Measurements from ENCODE around the gene HMGN2. TPM values are rescaled to one million over a fixed set of nuclear protein-coding genes. Genes with fewer than 3 reads are reported as not detected.
"Not testable (repeated sequence)": the region's sequence is repeated elsewhere in the genome, so short reads cannot be mapped to it uniquely, and the experiment has no call there.

HMGN2 gene
- polyA plus RNA-seq, 1 experiment, result 278 TPM

DNA sequence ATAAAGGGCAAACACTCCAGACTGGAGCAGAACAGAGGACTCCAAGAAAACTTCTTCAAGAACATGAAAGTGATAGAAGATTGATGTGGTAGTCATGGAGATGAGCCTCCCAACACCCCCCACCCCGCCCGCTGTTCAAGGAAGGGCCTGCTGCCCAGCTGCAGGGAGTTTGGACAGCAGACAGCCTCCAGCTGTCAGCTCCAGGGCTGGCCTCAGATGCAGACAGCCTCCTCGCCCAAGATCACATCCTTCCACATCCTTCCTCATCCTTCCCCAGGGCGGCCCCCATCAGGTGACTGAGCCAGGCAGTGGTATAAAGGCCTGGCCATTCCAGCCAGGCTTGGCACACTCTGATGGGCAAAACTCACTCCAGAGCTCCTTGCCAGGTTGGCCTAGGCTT, 24.6 kb downstream of the HMGN2 start:
- peak; percentile 24 for DNase-seq (ENCODE audit: low read depth, low spot score)

DNA sequence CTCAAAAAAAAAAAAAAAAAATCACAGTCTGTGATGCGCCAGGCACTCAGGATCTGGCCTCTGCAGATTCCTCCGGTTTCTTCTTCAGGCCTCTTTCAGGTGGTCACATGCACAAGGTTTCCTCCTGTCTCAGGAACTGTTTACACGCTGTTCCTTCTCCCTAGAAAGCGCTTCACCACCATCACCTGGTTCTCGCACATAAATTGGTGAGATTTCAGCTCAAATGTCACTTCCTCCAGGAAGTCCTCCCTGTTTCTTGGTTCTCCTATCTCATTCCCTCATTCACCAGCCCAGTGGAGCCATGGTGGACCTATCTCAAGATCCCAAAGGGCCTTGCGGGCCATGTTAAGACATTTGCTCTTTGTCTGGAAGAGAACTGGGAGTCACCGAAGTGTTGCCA, 26.7 kb downstream of the HMGN2 start:
- CTCF ChIA-PET, result interaction anchor here (0.6 kb wide), 1 partner anchor 115 kb away, joined by 4 read pairs; no protein-coding TSS in a partner anchor
- TF ChIP-seq, protein P1, sequence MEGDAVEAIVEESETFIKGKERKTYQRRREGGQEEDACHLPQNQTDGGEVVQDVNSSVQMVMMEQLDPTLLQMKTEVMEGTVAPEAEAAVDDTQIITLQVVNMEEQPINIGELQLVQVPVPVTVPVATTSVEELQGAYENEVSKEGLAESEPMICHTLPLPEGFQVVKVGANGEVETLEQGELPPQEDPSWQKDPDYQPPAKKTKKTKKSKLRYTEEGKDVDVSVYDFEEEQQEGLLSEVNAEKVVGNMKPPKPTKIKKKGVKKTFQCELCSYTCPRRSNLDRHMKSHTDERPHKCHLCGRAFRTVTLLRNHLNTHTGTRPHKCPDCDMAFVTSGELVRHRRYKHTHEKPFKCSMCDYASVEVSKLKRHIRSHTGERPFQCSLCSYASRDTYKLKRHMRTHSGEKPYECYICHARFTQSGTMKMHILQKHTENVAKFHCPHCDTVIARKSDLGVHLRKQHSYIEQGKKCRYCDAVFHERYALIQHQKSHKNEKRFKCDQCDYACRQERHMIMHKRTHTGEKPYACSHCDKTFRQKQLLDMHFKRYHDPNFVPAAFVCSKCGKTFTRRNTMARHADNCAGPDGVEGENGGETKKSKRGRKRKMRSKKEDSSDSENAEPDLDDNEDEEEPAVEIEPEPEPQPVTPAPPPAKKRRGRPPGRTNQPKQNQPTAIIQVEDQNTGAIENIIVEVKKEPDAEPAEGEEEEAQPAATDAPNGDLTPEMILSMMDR (IDR thresholded peaks at IDR 0.05; ENCODE audit: low read depth, low read length), result no peak
- H3K27ac ChIP-seq (ENCODE audit: low read depth, low read length), result no peak overlapping the region
- no peak overlapping the region for H3K4me3 ChIP-seq (ENCODE audit: low read depth, low read length)
- no peaks in the 10 kb centered on the region for H3K27me3 ChIP-seq (ENCODE audit: control insufficient read depth, insufficient read depth, low read length)
- H3K9me3 ChIP-seq (ENCODE audit: control insufficient read depth, insufficient read depth, low read length), result no peaks in the 10 kb centered on the region; the same call in 1 of the 2 replicates
- DNase-seq (ENCODE audit: low read depth, low spot score), result no peak
- POLR2A ChIA-PET, result no interaction called here

More for the DNA sequence above, 24.6 kb downstream of the HMGN2 start:
- POLR2A ChIA-PET, result interaction anchor here (0.7 kb wide), 1 partner anchor 27 kb away, joined by 6 read pairs; no protein-coding TSS in a partner anchor
- no peak overlapping the region for H3K27ac ChIP-seq (ENCODE audit: low read depth, low read length)
- CTCF ChIA-PET, result no interaction called here
- no peaks in the 10 kb centered on the region; the same call in 1 of the 2 replicates for H3K9me3 ChIP-seq (ENCODE audit: control insufficient read depth, insufficient read depth, low read length)
- H3K27me3 ChIP-seq (ENCODE audit: control insufficient read depth, insufficient read depth, low read length), result peaks cover 3% of the 10 kb centered on the region
- H3K4me3 ChIP-seq (ENCODE audit: low read depth, low read length), result no peak overlapping the region
- TF ChIP-seq, protein P1 (IDR thresholded peaks at IDR 0.05; ENCODE audit: low read depth, low read length), result no peak

DNA sequence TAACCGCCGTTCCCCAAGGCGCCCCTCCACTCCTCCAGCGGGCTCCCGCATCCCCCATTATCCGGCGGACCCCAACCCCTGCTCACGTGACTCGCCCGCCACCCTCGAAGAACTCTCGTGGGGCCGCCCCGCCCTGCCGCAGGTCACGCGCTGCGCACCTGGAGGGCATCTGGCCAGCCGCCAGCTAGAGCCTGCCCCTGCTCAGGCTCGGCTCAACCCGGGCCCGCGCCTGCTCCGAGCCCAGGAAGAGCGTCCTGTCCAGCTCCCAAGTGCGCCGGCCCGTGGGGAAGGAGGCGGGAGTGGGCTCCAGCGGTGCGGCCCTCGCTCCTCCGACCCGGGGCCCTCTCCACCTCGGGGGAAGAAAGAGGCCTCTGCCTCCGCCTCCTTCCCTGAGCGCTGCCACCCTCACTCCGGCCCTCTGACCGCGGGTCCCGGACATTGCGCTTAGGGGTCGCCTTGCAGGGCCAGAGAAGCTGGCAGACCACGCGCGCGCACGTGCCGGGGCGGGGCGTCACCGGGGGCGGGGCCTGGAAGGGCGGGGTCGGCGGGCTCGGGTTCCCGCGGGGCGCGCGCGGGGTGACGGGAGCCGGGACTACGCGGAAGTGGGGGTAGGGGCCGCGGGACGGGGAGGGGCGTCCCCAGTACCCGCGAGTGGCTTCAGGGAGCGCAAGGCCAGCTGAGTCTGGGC, 28.4 kb downstream of the HMGN2 start:
- CTCF ChIA-PET, result interaction anchor here (0.6 to 2.9 kb wide), 10 partner anchors 10 to 288 kb away, joined by 3 to 14 read pairs (median 6); partner anchors contain the start of gene RPS6KA1
- POLR2A ChIA-PET, result interaction anchor here (0.5 to 1.7 kb wide), 7 partner anchors 14 to 364 kb away, joined by 3 to 9 read pairs (median 4); partner anchors contain the start of genes DHDDS and HMGN2
- Histone ChIP-seq H3K27ac (ENCODE audit: low read depth, low read length) (peak overlapping the region; percentile 78), H3K4me3 (ENCODE audit: low read depth, low read length) (peak overlapping the region; percentile 77), H3K9me3 (ENCODE audit: control insufficient read depth, insufficient read depth, low read length) (no peaks in the 10 kb centered on the region; the same call in 1 of the 2 replicates), H3K27me3 (ENCODE audit: control insufficient read depth, insufficient read depth, low read length) (no peaks in the 10 kb centered on the region)
- TF ChIP-seq, protein P1 (IDR thresholded peaks at IDR 0.05; ENCODE audit: low read depth, low read length), result no peak
- peak; percentile 15 for DNase-seq (ENCODE audit: low read depth, low spot score)

DNA sequence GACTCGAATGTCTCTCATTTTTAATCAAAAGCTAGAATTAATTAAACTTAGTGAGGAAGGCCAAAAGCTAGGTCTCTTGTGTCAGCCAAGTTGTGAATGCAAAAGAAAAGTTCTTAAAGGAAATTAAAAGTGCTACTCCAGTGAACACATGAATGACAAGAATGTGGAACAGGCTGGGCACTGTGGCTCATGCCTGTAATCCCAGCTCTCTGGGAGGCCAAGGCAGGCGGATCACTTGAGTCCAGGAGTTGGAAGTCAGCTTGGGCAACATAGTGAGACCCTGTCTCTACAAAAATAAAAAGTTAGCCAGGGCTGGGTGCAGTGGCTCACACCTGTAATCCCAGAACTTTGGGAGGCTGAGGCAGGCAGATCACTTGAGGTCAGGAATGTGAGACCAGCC, 38.5 kb downstream of the HMGN2 start:
- H3K4me3 ChIP-seq (ENCODE audit: low read depth, low read length); H3K27me3 ChIP-seq (ENCODE audit: control insufficient read depth, insufficient read depth, low read length); H3K9me3 ChIP-seq (ENCODE audit: control insufficient read depth, insufficient read depth, low read length); DNase-seq (ENCODE audit: low read depth, low spot score); H3K27ac ChIP-seq (ENCODE audit: low read depth, low read length); POLR2A ChIA-PET: not testable (repeated sequence)
- CTCF ChIA-PET, result interaction anchor here (1.2 kb wide), 2 partner anchors 11 to 28 kb away, joined by 4 to 5 read pairs; no protein-coding TSS in a partner anchor

DNA sequence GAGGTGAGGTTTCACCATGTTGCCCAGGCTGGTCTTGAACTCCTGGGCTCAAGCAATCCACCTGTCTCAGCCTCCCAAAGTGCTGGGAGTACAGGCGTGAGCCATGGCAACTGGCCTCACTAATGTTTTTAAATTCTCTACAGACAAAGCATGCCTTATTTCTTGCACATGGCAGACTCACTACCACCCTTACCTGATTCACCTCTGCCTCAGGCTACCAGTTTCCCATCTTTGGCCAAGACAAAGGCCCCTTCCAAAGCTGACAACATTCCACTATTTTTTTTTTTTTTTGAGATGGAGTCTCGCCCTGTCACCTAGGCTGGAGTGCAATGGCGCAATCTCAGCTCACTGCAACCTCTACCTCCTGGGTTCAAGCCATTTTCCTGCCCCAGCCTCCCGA, 43.6 kb downstream of the HMGN2 start:
- POLR2A ChIA-PET; H3K27ac ChIP-seq (ENCODE audit: low read depth, low read length); H3K27me3 ChIP-seq (ENCODE audit: control insufficient read depth, insufficient read depth, low read length); H3K9me3 ChIP-seq (ENCODE audit: control insufficient read depth, insufficient read depth, low read length); H3K4me3 ChIP-seq (ENCODE audit: low read depth, low read length); DNase-seq (ENCODE audit: low read depth, low spot score): not testable (repeated sequence)
- CTCF ChIA-PET, result interaction anchor here (3.5 kb wide), 1 partner anchor 23 kb away, joined by 14 read pairs; no protein-coding TSS in a partner anchor

Data from AG04450 (cell line).